Measurements from ENCODE around the gene FAT2.
"Not testable (repeated sequence)": the region's sequence is repeated elsewhere in the genome, so short reads cannot be mapped to it uniquely, and the experiment has no call there.

Gene FAT2

GRCh38 chr5:151580239-151580638, 10.9 kb downstream of the FAT2 start:
- DNase-seq: peak; percentile 10

- DNase-seq: not testable (repeated sequence)
Measured at GRCh38 chr5:151579146-151579545, 12.0 kb downstream of the FAT2 start.

GRCh38 chr5:151578326-151579025, 12.7 kb downstream of the FAT2 start:
- no peak for DNase-seq

- no peak for DNase-seq
Measured at GRCh38 chr5:151577566-151577965, 13.6 kb downstream of the FAT2 start.

- no peak for DNase-seq
Measured at GRCh38 chr5:151574444-151574996, 16.6 kb downstream of the FAT2 start.

- DNase-seq: no peak
Measured at GRCh38 chr5:151572657-151573368, 18.3 kb downstream of the FAT2 start.

- no peak for DNase-seq
Measured at GRCh38 chr5:151571270-151572173, 19.6 kb downstream of the FAT2 start.

GRCh38 chr5:151570512-151571269, 20.4 kb downstream of the FAT2 start:
- no peak for DNase-seq

GRCh38 chr5:151570058-151570457, 21.1 kb downstream of the FAT2 start:
- DNase-seq: no peak

- DNase-seq: no peak
Measured at GRCh38 chr5:151569132-151570046, 21.7 kb downstream of the FAT2 start.

- DNase-seq: no peak
Measured at GRCh38 chr5:151568036-151568435, 23.1 kb downstream of the FAT2 start.

- no peak for DNase-seq
Measured at GRCh38 chr5:151565971-151566370, 25.2 kb downstream of the FAT2 start.

- peak; percentile 4 for DNase-seq
Measured at GRCh38 chr5:151562019-151562707, 29.0 kb downstream of the FAT2 start.

- no peak for DNase-seq
Measured at GRCh38 chr5:151557951-151558350, 33.2 kb downstream of the FAT2 start.

- DNase-seq: no peak
Measured at GRCh38 chr5:151557466-151557865, 33.7 kb downstream of the FAT2 start.

- DNase-seq: no peak
Measured at GRCh38 chr5:151556806-151557205, 34.3 kb downstream of the FAT2 start.

- no peak for DNase-seq
Measured at GRCh38 chr5:151555760-151556576, 35.2 kb downstream of the FAT2 start.

GRCh38 chr5:151553695-151554094, 37.4 kb downstream of the FAT2 start:
- DNase-seq: no peak

GRCh38 chr5:151553130-151553670, 37.9 kb downstream of the FAT2 start:
- no peak for DNase-seq
